PC-3 (cell line): ENCODE measurements around the gene RHOT2. TPM values are rescaled to one million over a fixed set of nuclear protein-coding genes. Genes with fewer than 3 reads are reported as not detected.
A peak's percentile ranks its signal among the peaks of the same experiment; 100 is the strongest.

Source experiments
- ATAC-seq: fragments of 200-7000 bp; cut with Tn5 transposase; 2 replicates; pipeline ENCODE4 v1.9.1; 2020; ENCODE audit warnings: mild to moderate bottlenecking, moderate library complexity
- BruUV-seq: library from RNA; stranded (reverse); fragments of 400-500 nt; replicated peaks from 2 replicates; lab custom pipeline; 2021; lab: Mats Ljungman, UMichigan
- CTCF ChIA-PET: fragments of 300-600 bp; sonication (Branson Sonifier 250); formaldehyde crosslinking; loops from one replicate; lab custom pipeline; 2022; ENCODE audit warnings: antibody characterized with exemption; lab: Charles Lee
- POLR2A ChIA-PET: fragments of 300-600 bp; sonication (Branson Sonifier 250); formaldehyde crosslinking; loops from one replicate; lab custom pipeline; 2022; ENCODE audit warnings: antibody characterized with exemption; ENCODE audit not compliant: unreplicated experiment; lab: Charles Lee
- DNase-seq: peaks from one replicate; pipeline ENCODE4 v3.0.0-alpha.2; 2015
- H2AFZ ChIP-seq: fragments of 300-600 bp; sonication (generic); 2 replicates; pipeline ENCODE4 v1.6.0; 2016; ENCODE audit warnings: antibody characterized with exemption, low read length
- H3F3A ChIP-seq: fragments of 300-600 bp; sonication (generic); one replicate; pipeline ENCODE4 v1.6.0; 2017; ENCODE audit warnings: antibody characterized with exemption, low read length, control low read depth, mild to moderate bottlenecking; ENCODE audit not compliant: unreplicated experiment
- H3K27ac ChIP-seq: fragments of 300-600 bp; sonication (generic); 2 replicates; pipeline ENCODE4 v1.5.1; 2016; ENCODE audit warnings: mild to moderate bottlenecking, low read length
- H3K27me3 ChIP-seq: fragments of 300-600 bp; sonication (generic); 2 replicates; pipeline ENCODE4 v1.6.1; 2016; ENCODE audit warnings: low read length, mixed read lengths
- H3K36me3 ChIP-seq: fragments of 300-600 bp; sonication (generic); 2 replicates; pipeline ENCODE4 v1.6.1; 2016; ENCODE audit warnings: low read depth, mixed run types, low read length, mixed read lengths
- H3K4me1 ChIP-seq: fragments of 300-600 bp; sonication (generic); 2 replicates; pipeline ENCODE4 v1.5.1; 2016; ENCODE audit warnings: low read length; ENCODE audit not compliant: insufficient read depth
- H3K4me2 ChIP-seq: fragments of 300-600 bp; sonication (generic); 2 replicates; pipeline ENCODE4 v1.6.0; 2016; ENCODE audit warnings: low read length
- H3K4me3 ChIP-seq: fragments of 300-600 bp; sonication (generic); 2 replicates; pipeline ENCODE4 v1.5.1; 2016; ENCODE audit warnings: mild to moderate bottlenecking, low read length, mixed read lengths
- H3K79me2 ChIP-seq: fragments of 300-600 bp; sonication (generic); 2 replicates; pipeline ENCODE4 v1.6.1; 2017; ENCODE audit warnings: low read length, mixed read lengths
- H3K9ac ChIP-seq: fragments of 300-600 bp; sonication (generic); 2 replicates; pipeline ENCODE4 v1.6.0; 2016; ENCODE audit warnings: mild to moderate bottlenecking, low read length
- H3K9me2 ChIP-seq: fragments of 300-600 bp; sonication (generic); replicated peaks from 2 replicates; pipeline ENCODE4 v1.6.1; 2016; ENCODE audit warnings: mixed run types, low read length, mixed read lengths
- H3K9me3 ChIP-seq: fragments of 300-600 bp; sonication (generic); 2 replicates; pipeline ENCODE4 v1.6.1; 2016; ENCODE audit warnings: low read length, mixed read lengths
- H4K20me1 ChIP-seq: fragments of 300-600 bp; sonication (generic); 2 replicates; pipeline ENCODE4 v1.6.1; 2016; ENCODE audit warnings: low read length, mixed read lengths
- CTCF ChIP-seq: fragments of 300-600 bp; sonication (generic); conservative IDR thresholded peaks from 2 replicates; pipeline ENCODE4 v1.5.1; 2017; ENCODE audit warnings: antibody characterized with exemption, low read depth, mild to moderate bottlenecking, low read length
- EZH2 ChIP-seq: fragments of 300-600 bp; sonication (generic); IDR thresholded peaks from one replicate; pipeline ENCODE4 v1.6.1; 2017; ENCODE audit warnings: antibody characterized with exemption, mild to moderate bottlenecking, low read length; ENCODE audit not compliant: unreplicated experiment
- EZH2phosphoT487 ChIP-seq: fragments of 300-600 bp; sonication (generic); IDR thresholded peaks from 2 replicates; pipeline ENCODE4 v1.6.1; 2018; ENCODE audit warnings: mild to moderate bottlenecking, antibody characterized with exemption, low read length, borderline replicate concordance
- intact Hi-C: fragments of 100-400 bp; cut with micrococcal nuclease; formaldehyde crosslinking; loops from 2 replicates; pipeline ENCODE4 v1.9.0; 2023
- total RNA-seq: library from RNA; depleted of rRNA; stranded (reverse); fragments of >200 nt; gene quantifications from 2 replicates; pipeline ENCODE4 v1.2.3, GENCODE V29; 2014

Gene RHOT2
- total RNA-seq, 1 experiment from 2014 or later: 93.0 TPM

GRCh38 chr16:694863-695354, 27.0 kb downstream of the RHOT2 start:
- Histone ChIP-seq H3K4me3 (peak overlapping the region; percentile 65), H3F3A (peaks cover 4% of the 10 kb centered on the region), H2AFZ (no peak overlapping the region), H3K9ac (no peak overlapping the region), H3K9me3 (no peaks in the 10 kb centered on the region), H4K20me1 (no peaks in the 10 kb centered on the region), H3K36me3 (no peaks in the 10 kb centered on the region), H3K79me2 (no peaks in the 10 kb centered on the region), H3K27ac (no peak overlapping the region), H3K4me2 (peak overlapping the region; percentile 88), H3K4me1 (peaks cover 14% of the 10 kb centered on the region; the same call in 1 of the 2 replicates), H3K27me3 (no peaks in the 10 kb centered on the region), H3K9me2 (no peaks in the 10 kb centered on the region)
- DNase-seq (no peak), ATAC-seq (no peak; the same call in 1 of the 2 replicates)
- intact Hi-C loops: no loop called here
- BruUV-seq: no TSS peak
- CTCF ChIA-PET: no interaction called here
- TF ChIP-seq EZH2 (no peak), CTCF (no peak), EZH2phosphoT487 (no peak)
- POLR2A ChIA-PET: interaction anchor here (1.0 to 1.1 kb wide), 2 partner anchors 59 to 93 kb away, joined by 4 to 9 read pairs; partner anchors contain the start of genes CHTF18, METTL26 and RPUSD1

- no peak overlapping the region for H3K27ac ChIP-seq
- peaks cover 4% of the 10 kb centered on the region for H3F3A ChIP-seq
- H3K4me3 ChIP-seq: peak overlapping the region; percentile 63
- no peaks in the 10 kb centered on the region for H3K36me3 ChIP-seq
- H3K79me2 ChIP-seq: no peaks in the 10 kb centered on the region
- H2AFZ ChIP-seq: peak overlapping the region; percentile 80
- ChIA-PET POLR2A (interaction anchor here (0.6 to 1.1 kb wide), 4 partner anchors 32 to 112 kb away, joined by 3 to 9 read pairs (median 4); partner anchors contain the start of genes CHTF18, METTL26 and RPUSD1), CTCF (no interaction called here)
- no peaks in the 10 kb centered on the region for H3K9me3 ChIP-seq
- DNase-seq: peak; percentile 62
- ATAC-seq: peak; percentile 62
- intact Hi-C loops: no loop called here
- H3K27me3 ChIP-seq: no peaks in the 10 kb centered on the region
- H3K4me2 ChIP-seq: peak overlapping the region; percentile 88
- H4K20me1 ChIP-seq: no peaks in the 10 kb centered on the region
- H3K9ac ChIP-seq: peak overlapping the region; percentile 26
- no peaks in the 10 kb centered on the region for H3K9me2 ChIP-seq
- TF ChIP-seq EZH2 (no peak), EZH2phosphoT487 (0 out of 2 replicates have a peak, but pooled peaks have one; percentile 46), CTCF (no peak)
- H3K4me1 ChIP-seq: peaks cover 14% of the 10 kb centered on the region; the same call in 1 of the 2 replicates
- no TSS peak for BruUV-seq
Observed at GRCh38 chr16:695355-696089, 27.6 kb downstream of the RHOT2 start.
